NCI-H510A (cell line): ENCODE measurements around the gene CCT7.

ENCODE experiments used
- DNase-seq: peaks from one replicate; lab custom pipeline; 2025; lab: John Stamatoyannopoulos, UW

CCT7 gene

GRCh38 chr2:73268366-73268829, 34.3 kb downstream of the CCT7 start:
- DNase-seq, result no peak

DNA sequence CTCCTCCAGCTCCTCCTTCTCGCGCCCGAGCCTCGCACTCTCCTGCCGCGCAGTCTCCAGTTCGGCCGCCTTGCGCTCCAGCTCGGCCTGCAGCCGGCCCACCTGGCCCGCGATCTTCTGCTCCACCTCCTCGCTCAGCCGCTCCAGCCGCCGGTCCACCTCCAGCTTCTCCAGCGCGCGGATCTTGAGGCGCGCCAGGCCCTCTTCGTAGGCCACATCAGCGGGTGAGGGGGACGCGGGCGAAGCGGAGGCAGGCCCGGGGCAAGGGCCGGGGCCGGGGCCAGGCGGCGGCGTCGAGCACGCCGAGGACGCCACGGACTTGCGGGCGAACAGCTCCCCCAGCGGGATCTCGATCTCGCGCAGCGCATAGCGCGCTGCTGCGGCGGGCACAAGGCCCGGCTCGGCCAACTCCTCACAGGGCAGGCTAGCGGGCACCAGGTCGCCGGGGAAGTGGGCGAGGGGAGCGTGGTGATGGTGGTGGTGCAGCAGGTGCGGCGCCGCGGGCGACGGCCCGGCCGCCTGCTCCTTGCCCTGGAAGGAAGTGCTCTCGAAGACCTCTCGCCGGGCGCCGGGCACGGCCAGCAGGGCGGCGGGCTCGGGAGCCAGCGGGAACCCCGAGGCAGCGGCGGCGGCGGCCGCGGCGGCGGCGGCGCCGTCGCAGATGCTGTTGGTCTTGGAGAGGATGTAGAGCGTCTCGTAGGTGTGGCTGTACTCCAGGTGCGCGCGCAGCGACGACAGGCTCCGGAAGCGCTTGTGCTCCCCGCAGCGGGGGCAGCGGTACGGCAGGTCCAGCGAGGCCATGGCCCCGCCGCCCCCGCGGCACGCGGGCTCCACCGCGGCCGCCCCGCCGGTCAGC, 35.0 kb downstream of the CCT7 start:
- peak; percentile 75 for DNase-seq

DNA sequence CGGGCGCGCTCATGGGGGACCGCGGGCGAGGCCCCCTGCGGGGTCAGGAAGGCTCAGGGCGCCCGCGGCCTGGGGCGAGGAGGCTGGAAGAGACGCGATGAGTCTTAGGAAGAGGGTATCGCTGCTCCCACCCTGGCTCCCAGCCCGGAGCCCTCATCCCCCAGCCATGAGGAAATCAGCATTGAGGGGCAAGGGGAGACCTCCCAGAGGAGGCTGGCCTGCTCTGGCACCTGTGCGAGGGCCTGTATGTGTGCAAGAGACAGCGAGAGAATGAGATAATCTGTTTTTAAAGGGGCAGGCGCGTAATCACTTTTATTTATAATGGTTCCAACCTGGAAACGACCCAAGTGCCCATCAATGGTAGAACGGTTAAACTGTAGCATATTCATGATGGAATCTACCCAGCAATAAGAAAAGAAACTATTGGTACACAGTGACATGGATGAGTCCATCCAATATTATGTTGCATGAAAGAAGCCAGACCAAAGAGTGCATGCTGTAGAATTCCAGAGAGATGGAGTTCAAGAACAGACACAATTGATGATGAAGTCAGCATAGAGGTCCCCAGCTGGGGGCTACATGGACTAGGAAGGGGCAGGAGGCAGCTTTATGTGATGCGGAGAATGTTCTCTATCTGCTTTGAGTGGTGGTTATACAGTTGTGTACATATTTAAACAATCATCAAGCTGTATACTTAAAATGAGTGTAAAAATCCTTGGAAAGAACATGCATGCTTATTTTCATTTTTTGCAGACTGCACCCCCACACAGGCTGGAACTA, 35.8 kb downstream of the CCT7 start:
- DNase-seq, result no peak

GRCh38 chr2:73272270-73272669, 38.2 kb downstream of the CCT7 start:
- DNase-seq, result no peak

- DNase-seq, result no peak
These were observed 45.7 kb downstream of the CCT7 start for GRCh38 chr2:73279852-73280251.

DNA sequence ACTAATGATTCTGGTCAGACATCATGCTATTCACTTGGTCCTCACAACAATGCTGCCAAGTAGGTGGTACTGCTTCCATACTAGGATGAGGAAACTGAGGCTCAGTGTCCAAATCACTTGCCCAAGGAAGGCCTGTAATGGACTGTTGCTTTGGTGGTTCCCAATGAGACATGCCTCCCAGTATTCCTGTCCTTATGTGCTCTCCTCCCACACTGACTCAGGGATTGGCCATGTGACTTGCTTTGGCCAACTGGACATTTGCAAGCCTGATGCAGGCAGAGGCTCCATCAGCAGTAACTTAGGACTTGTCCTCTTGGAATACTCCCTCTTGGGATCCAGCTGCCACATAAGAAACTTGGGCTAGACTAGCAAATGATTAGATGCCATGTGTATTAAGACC, 47.1 kb downstream of the CCT7 start:
- DNase-seq, result no peak

DNA sequence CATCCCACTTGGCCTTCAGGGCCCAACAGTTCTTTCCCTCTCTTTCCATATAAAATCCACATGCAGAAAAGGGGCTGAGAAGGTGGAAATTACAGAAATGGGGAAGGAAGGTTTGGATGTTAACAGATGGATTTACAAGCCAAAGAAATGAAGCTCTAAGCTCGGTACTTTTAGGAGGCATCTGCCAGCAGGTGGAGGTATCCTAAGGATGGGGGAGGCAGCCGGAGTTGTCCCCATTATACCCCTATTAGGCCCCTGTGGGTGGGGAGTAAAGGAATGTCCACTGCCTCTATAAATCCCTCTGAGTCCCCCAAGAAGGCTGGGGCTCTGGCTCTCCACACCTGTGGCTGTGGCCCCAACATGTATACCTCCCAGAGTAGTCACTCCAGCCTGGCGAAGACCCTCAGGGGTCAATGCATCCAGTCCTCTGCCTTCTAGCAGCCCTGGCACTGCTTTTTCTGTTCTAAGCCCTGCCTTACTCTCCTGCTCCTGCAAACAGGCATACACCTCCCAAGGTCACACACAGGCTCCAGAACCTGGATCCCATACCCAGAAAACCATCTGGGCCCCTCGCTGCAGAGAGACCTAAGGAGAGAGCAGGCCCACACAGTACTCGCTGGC, 48.9 kb downstream of the CCT7 start:
- no peak for DNase-seq

DNA sequence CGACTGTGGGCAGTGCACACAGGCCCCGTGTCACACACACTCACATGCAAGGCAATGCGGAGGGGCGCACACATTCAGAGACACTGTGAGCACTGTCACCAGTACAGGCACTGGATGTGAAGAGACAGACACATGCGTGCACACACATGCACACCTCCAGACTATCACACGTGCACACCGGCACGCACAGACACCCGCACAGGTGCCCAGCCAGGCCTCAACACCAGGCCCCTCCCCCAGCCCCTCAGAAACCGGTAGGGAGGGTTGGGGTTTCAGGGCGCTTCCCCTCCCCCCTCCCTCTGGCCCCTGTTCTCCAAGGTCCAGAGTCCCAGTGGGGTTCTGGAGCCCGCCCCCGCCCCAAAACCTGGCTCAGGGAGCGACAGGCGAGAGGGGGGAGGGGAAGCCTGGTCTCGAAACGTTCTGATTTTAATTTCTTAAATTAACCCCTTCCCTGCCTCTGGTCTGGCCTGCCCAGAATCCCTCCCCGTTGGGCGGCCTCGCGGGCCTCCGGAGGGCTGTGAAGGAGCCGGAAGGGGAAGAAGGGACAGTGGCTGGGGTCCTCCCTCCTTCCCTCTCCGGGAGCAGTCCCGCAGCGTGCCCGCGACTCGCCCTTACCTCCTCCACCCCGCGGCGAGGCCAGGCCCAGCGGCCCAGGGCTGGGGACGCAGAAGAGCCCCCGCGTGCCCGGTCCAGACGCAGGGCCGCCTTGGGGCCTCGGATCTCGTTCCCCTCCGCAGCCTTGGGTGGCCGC, 49.6 kb downstream of the CCT7 start:
- DNase-seq, result no peak

DNA sequence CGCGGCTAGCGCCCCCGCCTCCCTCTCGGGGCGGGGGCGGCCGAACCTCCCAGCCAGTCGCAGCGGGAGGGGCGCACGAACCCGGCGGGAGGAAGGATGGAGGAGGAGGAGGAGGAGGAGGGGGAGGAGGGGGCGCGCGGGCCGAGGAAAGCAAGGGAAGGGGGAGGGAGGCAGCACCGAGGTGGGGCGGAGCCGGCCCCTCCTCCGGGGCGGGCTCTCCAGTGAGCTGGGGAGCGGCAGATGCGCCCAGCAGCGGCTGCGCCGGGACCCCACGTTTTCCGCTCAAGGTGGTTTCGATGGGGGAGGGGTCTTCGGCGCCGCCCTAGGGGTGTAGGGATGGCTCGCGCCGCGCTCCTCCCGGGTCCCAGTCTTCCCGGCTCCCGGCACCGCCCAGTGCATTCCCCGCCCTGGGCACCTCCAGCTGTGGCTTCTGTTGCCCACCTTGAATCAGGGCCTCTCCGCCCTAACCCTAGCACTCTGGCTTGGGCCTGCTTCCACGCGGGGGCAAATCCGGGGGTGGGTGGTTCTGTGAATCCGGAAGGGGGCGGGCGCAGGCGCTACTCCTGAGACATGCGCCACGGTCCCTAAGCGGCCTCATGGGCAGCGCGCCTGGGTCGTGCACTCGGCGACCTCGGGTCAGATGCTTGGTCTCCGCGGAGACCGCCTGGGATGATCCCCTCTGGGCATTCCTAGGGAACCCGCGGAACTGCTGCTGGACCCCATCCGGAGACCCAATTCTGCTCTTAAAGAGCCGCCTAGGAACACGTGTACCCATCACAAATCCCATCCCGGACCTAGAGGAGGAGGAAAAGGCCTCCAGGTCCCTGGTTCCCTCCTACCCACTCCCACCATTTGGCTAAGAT, 50.4 kb downstream of the CCT7 start, which contains the start of gene FBXO41:
Gene FBXO41, minus strand, starts transcription at position 183 of the 863 bp plus-strand sequence. CDS start 14,848 bp downstream, outside the sequence.
- peak; percentile 51 for DNase-seq

DNA sequence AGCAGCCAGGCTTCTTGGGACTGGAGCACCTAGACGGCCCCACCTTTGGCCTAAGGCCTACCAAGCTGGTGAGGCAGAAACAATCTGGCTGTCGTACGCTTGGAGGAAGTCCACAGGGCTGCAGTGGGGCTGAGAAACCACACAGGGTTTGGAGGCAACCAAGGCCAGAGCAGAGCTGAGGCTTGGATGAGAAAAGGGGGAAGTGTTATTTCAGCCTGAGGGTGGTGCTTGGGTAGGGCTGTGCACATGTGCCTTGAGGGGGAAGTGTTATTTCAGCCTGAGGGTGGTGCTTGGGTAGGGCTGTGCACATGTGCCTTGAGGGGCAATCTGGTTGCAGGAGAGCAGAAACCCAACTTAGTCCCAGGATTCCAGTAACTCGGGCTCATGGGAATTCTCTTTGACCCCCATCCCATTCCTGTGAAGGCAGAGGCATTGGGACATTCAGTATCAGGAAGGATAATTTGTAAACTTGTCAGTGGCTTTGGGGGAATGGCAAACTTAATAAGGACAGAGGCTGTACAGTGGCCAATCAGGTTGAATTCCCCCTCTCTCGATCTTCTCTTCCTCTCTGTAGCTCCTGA, 51.1 kb downstream of the CCT7 start:
- DNase-seq, result no peak

- DNase-seq, result no peak
These were observed 52.1 kb downstream of the CCT7 start for GRCh38 chr2:73286134-73286655.

DNA sequence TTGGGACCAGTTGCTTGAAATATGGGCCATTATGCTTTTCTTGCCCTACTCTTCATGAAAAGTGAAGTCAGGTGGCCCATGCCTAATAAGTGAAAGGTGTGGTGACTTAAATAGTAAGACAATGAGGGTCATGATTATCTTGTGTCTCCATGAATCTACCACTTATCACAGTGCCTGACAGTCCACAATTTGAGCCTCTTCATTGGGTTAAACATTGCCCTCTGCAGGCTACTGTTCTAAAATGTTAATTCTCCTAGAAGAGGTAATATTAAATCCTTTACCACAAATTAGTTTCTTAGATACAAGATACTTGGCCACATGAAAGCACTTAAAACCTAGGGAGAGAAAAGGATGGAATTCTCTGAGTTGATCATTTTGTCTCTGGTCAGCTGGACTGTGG, 55.2 kb downstream of the CCT7 start:
- no peak for DNase-seq

DNA sequence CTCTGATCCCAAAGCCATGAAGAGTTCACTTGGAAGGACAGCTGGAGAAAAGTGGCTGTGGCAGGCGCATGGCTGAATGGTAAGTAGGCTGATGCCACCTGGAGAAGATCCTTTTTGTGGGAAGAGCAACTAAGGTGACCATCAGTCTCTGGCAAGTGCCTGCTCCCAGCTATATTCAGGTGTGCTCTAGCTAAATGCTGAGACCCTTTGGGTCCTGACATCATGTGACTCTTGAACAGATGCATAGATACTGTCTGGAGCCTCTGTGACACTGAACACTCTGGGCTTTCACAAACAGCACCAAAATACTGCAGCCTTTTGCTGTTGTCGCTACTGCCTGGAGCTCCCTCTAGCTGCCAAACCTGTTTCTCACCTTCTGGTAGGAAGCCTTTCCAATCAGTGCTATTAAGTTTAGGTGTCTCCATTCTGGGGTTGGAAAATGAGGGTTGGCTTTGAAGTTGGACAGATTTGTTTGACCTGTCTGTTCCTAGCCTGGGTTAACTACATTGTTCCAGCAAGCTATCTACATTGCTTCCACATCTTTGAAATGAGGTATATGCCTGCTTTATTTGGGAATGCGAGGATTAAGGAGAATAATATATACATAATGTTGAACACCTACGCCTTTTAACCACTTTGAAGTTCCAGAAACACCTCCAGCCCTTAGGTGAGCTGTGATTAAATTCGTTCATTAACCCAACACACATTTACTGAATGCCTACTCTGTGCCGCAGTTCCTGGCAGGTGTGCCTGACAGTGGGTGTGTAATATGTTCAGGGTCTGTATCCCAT, 56.1 kb downstream of the CCT7 start:
- DNase-seq, result peak; percentile 28

- DNase-seq, result no peak
These were observed 57.0 kb downstream of the CCT7 start for GRCh38 chr2:73291093-73291460.

- peak; percentile 28 for DNase-seq
These were observed 57.6 kb downstream of the CCT7 start for GRCh38 chr2:73291461-73292315.

DNA sequence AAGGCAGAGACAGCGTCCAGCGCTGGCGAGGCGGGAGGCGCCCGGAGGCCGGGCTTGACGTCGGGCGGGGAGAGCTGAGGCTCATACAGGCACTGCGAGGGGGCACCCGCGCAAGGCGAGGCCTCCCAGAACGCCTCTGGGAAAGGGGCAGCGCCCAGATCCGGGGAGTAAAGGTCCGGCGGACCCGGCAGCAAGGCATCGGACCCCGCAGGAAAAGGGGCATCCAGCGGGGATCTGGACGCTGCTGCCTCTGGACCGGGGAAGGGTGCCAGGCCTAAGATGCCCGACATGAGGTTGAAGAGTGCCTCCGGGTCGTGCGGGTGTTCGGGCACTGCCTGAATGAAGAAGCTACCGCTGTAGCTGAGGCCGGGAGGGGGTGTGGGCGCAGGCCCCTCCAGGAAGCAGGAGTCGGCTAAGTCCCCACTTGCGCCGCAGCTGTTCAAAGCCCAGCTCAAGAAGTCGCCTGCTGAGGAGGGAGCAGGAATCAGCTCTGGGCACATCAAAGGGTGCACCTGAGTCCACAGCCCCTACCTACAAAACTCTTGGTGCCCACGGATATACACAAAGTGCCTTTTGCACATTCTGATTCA, 58.3 kb downstream of the CCT7 start:
- no peak for DNase-seq

GRCh38 chr2:73292906-73293533, 58.9 kb downstream of the CCT7 start:
- no peak for DNase-seq
